ENCODE measurements around the gene CRHBP. TPM values are rescaled to one million over a fixed set of nuclear protein-coding genes. Genes with fewer than 3 reads are reported as not detected.
"Not testable (repeated sequence)": the region's sequence is repeated elsewhere in the genome, so short reads cannot be mapped to it uniquely, and the experiment has no call there.

Gene CRHBP
- total RNA-seq, 1 experiment from 2014 or later, result not detected

- no peak for TF ChIP-seq AFF4 (CRISPR knock-in tag; IDR thresholded peaks at IDR 0.05; ENCODE audit: borderline replicate concordance)
- no peak for TF ChIP-seq PREB (CRISPR knock-in tag; IDR thresholded peaks at IDR 0.05; ENCODE audit: borderline replicate concordance)
- TF ChIP-seq NR1H2 (CRISPR knock-in tag; IDR thresholded peaks at IDR 0.05), result no peak
These were observed 9.8 kb upstream of the CRHBP start (continued) for GRCh38 chr5:76943006-76943405.

GRCh38 chr5:76944638-76945037 is 8.2 kb upstream of the CRHBP start:
- no peak for TF ChIP-seq PRDM15 (CRISPR knock-in tag; IDR thresholded peaks at IDR 0.05)
- TF ChIP-seq AR (CRISPR knock-in tag; IDR thresholded peaks at IDR 0.05), result no peak
- no peak for TF ChIP-seq ZMAT4 (CRISPR knock-in tag; IDR thresholded peaks at IDR 0.05)
- TF ChIP-seq CDX4 (CRISPR knock-in tag; IDR thresholded peaks at IDR 0.05; ENCODE audit: borderline replicate concordance), result no peak
- TF ChIP-seq ZNF416 (CRISPR knock-in tag; IDR thresholded peaks at IDR 0.05), result no peak
- no peak for TF ChIP-seq NFYB (CRISPR knock-in tag; conservative IDR thresholded peaks at IDR 0.05; ENCODE audit: low read depth)
- TF ChIP-seq HMGXB4 (CRISPR knock-in tag; IDR thresholded peaks at IDR 0.05), result no peak
- TF ChIP-seq IRF1 (CRISPR knock-in tag; IDR thresholded peaks at IDR 0.05), result no peak
- no peak for TF ChIP-seq ZNF512 (CRISPR knock-in tag; IDR thresholded peaks at IDR 0.05; ENCODE audit: borderline replicate concordance)
- TF ChIP-seq KAT7 (CRISPR knock-in tag; IDR thresholded peaks at IDR 0.05; ENCODE audit: borderline replicate concordance), result no peak
- ATAC-seq (no peak), DNase-seq (ENCODE audit: low spot score) (no peak)
- Mint-ChIP-seq H3K4me3 (no peak overlapping the region), H3K27ac (no peak overlapping the region), H3K9me3 (peaks cover 9% of the 10 kb centered on the region; the same call in 1 of the 2 replicates), H3K27me3 (ENCODE audit: low read depth) (no peaks in the 10 kb centered on the region), H3K36me3 (no peaks in the 10 kb centered on the region), H3K4me1 (0 out of 2 replicates have a peak, but pooled peaks cover 3% of the 10 kb centered on the region)
- POLR2A ChIA-PET, result no interaction called here
- CTCF ChIA-PET, result no interaction called here

- POLR2A ChIA-PET; H3K27me3 Mint-ChIP-seq (ENCODE audit: low read depth); CTCF ChIA-PET; H3K27ac Mint-ChIP-seq; H3K4me3 Mint-ChIP-seq; DNase-seq (ENCODE audit: low spot score); ATAC-seq; H3K4me1 Mint-ChIP-seq; H3K36me3 Mint-ChIP-seq; H3K9me3 Mint-ChIP-seq: not testable (repeated sequence)
These were observed 7.6 kb upstream of the CRHBP start for GRCh38 chr5:76945238-76945637.
